AG04450 (cell line): ENCODE measurements around the gene ANO10. TPM values are rescaled to one million over a fixed set of nuclear protein-coding genes. Genes with fewer than 3 reads are reported as not detected.
A peak's percentile ranks its signal among the peaks of the same experiment; 100 is the strongest.

Source experiments
- CTCF ChIA-PET: fragments of 300-600, 350-600 bp; formaldehyde crosslinking; extraction: SDS; loops from one replicate; lab custom pipeline; 2022; ENCODE audit warnings: antibody characterized with exemption, inconsistent platforms; lab: Charles Lee
- POLR2A ChIA-PET: fragments of 350-600 bp; formaldehyde crosslinking; extraction: SDS; loops from one replicate; lab custom pipeline; 2021; ENCODE audit warnings: antibody characterized with exemption, inconsistent platforms; lab: Yijun Ruan, JAX
- DNase-seq: peaks from one replicate; pipeline ENCODE4 v3.0.0-alpha.2; 2011; ENCODE audit warnings: low read depth, low spot score
- H3K27ac ChIP-seq: one replicate; pipeline ENCODE4 v1.5.1; 2012; ENCODE audit warnings: low read depth, low read length, control low read depth
- H3K27me3 ChIP-seq: one replicate; pipeline ENCODE4 v1.6.0; 2012; ENCODE audit warnings: low read length; ENCODE audit not compliant: control insufficient read depth, insufficient read depth
- H3K4me3 ChIP-seq: 2 replicates; pipeline ENCODE4 v1.5.1; 2011; ENCODE audit warnings: mild to moderate bottlenecking, low read depth, low read length, control low read depth
- H3K9me3 ChIP-seq: 2 replicates; pipeline ENCODE4 v1.5.1; 2012; ENCODE audit warnings: low read length; ENCODE audit not compliant: control insufficient read depth, insufficient read depth
- CTCF ChIP-seq: IDR thresholded peaks from 2 replicates; pipeline ENCODE4 v1.5.1; 2011; ENCODE audit warnings: low read depth, low read length, control low read depth, inconsistent platforms
- polyA plus RNA-seq: library from polyadenylated mRNA; depleted of rRNA; stranded (reverse); fragments of >200 nt; gene quantifications from 2 replicates; pipeline ENCODE4 v1.2.3, GENCODE V29; 2011

Gene ANO10
- polyA plus RNA-seq, 1 experiment = 87.1 TPM

GRCh38 chr3:43423639-43424038, 198.2 kb downstream of the ANO10 start:
- Histone ChIP-seq H3K27me3 (no peaks in the 10 kb centered on the region), H3K4me3 (no peak overlapping the region), H3K9me3 (peaks cover 3% of the 10 kb centered on the region; the same call in 1 of the 2 replicates), H3K27ac (no peak overlapping the region)
- DNase-seq = no peak
- CTCF ChIA-PET = no interaction called here
- no peak for TF ChIP-seq CTCF
- POLR2A ChIA-PET = no interaction called here

DNA sequence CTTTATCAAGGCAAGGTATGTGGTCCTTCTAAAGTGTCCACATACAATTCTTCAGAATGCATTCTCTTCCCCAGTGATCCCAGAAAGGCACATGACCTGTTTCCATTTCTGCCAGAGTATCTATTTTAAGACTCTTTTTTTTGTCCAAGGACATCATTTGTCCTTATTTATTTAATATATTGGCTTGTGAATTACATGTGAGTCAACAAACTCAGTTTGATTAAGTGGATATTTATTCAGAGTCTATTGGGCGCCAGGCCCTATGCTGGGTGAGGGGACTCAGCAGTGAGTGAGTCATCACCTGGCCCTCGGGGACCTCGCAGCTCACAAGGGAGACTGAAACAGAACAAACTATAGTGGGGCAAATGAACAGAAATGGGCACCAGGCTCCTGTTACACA, 198.7 kb downstream of the ANO10 start:
- POLR2A ChIA-PET = no interaction called here
- Histone ChIP-seq H3K27me3 (no peaks in the 10 kb centered on the region), H3K4me3 (no peak overlapping the region), H3K27ac (no peak overlapping the region), H3K9me3 (peaks cover 3% of the 10 kb centered on the region; the same call in 1 of the 2 replicates)
- no peak for TF ChIP-seq CTCF
- no peak for DNase-seq
- CTCF ChIA-PET = no interaction called here

GRCh38 chr3:43418601-43419272, 203.1 kb downstream of the ANO10 start:
- Histone ChIP-seq H3K27ac (peak overlapping the region; percentile 32), H3K27me3 (no peaks in the 10 kb centered on the region), H3K9me3 (no peaks in the 10 kb centered on the region), H3K4me3 (no peak overlapping the region)
- no peak for TF ChIP-seq CTCF
- ChIA-PET POLR2A (no interaction called here), CTCF (interaction anchor here (0.7 kb wide), 1 partner anchor 55 kb away, joined by 3 read pairs; no protein-coding TSS in a partner anchor)
- no peak for DNase-seq

DNA sequence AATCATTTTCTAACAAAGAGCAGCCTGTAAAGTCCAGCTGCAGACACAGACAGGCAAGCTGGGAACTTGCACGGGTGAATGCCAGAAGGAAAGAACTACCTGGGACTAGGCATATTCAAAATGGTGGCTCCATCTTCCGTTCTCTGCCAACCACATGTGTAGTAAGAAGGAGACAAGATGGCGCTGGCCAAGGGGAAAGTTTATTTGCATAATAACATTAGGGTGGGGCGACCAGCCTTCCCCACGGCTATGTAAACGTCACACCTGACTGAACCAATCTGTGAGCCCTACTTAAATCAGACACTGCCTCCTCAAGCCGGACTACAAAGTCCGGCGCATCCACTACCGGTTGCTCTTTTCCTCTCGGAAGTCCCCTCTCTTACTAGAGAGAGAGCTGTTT, 204.7 kb downstream of the ANO10 start:
- CTCF ChIA-PET = no interaction called here

More for the DNA sequence above, 204.7 kb downstream of the ANO10 start:
- H3K27ac ChIP-seq = no peak overlapping the region
- H3K4me3 ChIP-seq = no peak overlapping the region
- no peaks in the 10 kb centered on the region for H3K27me3 ChIP-seq
- no peaks in the 10 kb centered on the region for H3K9me3 ChIP-seq
- POLR2A ChIA-PET = no interaction called here
- TF ChIP-seq CTCF = no peak
- DNase-seq = no peak
